Breast epithelium (tissue), 3 donors: Measurements from ENCODE around the gene PPFIA2.

ENCODE experiments used
- CTCF ChIP-seq, 3 donors: fragments of 450-650 bp; IDR thresholded peaks; one replicate each; pipeline ENCODE4 v1.5.1; 2016 to 2017; ENCODE audit warnings: antibody characterized with exemption in 3 of 3, mild to moderate bottlenecking in 3 of 3, moderate library complexity in 3 of 3
- POLR2A ChIP-seq: fragments of 450-650 bp; IDR thresholded peaks from one replicate; pipeline ENCODE4 v1.6.1; 2016; ENCODE audit warnings: antibody characterized with exemption, mild to moderate bottlenecking, moderate library complexity
- POLR2AphosphoS5 ChIP-seq, 3 donors: sonication (generic); formaldehyde crosslinking; IDR thresholded peaks; one replicate each; pipeline ENCODE4 v1.6.1; 2017; ENCODE audit warnings: antibody characterized with exemption in 3 of 3

GRCh38 chr12:81284137-81284536 lies 475.0 kb downstream of the PPFIA2 start:
- TF ChIP-seq CTCF (IDR thresholded peaks at IDR 0.05) (no peak), POLR2AphosphoS5 (IDR thresholded peaks at IDR 0.05) (no peak), POLR2A (no peak)
